Measurements from ENCODE around the gene GSK3B.

The GSK3B gene

GRCh38 chr3:120047686-120048085, 46.6 kb downstream of the GSK3B start:
- H3K27ac ChIP-seq (ENCODE audit: insufficient read depth, low read length, poor library complexity, severe bottlenecking), result no peak overlapping the region
- no peak for DNase-seq
- peaks cover 6% of the 10 kb centered on the region for H3K9me3 ChIP-seq (ENCODE audit: control insufficient read depth, low read length)
- H3K4me1 ChIP-seq (ENCODE audit: control insufficient read depth, insufficient read depth, low read length, poor library complexity, severe bottlenecking), result peaks cover 7% of the 10 kb centered on the region
- H3K4me3 ChIP-seq (ENCODE audit: insufficient read depth, low read depth, low read length, poor library complexity, severe bottlenecking), result no peak overlapping the region
- H3K27me3 ChIP-seq (replicated peaks; ENCODE audit: control insufficient read depth, insufficient read depth, low read length, poor library complexity, severe bottlenecking), result no peaks in the 10 kb centered on the region
- H3K36me3 ChIP-seq (ENCODE audit: control insufficient read depth, insufficient read depth, low read length), result no peaks in the 10 kb centered on the region

GRCh38 chr3:120040813-120041377, 53.4 kb downstream of the GSK3B start:
- H3K4me3 ChIP-seq (ENCODE audit: insufficient read depth, low read depth, low read length, poor library complexity, severe bottlenecking), result no peak overlapping the region
- no peaks in the 10 kb centered on the region for H3K27me3 ChIP-seq (replicated peaks; ENCODE audit: control insufficient read depth, insufficient read depth, low read length, poor library complexity, severe bottlenecking)
- H3K9me3 ChIP-seq (ENCODE audit: control insufficient read depth, low read length), result peaks cover 27% of the 10 kb centered on the region
- DNase-seq, result no peak
- H3K36me3 ChIP-seq (ENCODE audit: control insufficient read depth, insufficient read depth, low read length), result no peaks in the 10 kb centered on the region
- no peak overlapping the region for H3K27ac ChIP-seq (ENCODE audit: insufficient read depth, low read length, poor library complexity, severe bottlenecking)
- H3K4me1 ChIP-seq (ENCODE audit: control insufficient read depth, insufficient read depth, low read length, poor library complexity, severe bottlenecking), result peaks cover 3% of the 10 kb centered on the region

GRCh38 chr3:120039642-120040610, 54.3 kb downstream of the GSK3B start:
- no peak overlapping the region for H3K4me3 ChIP-seq (ENCODE audit: insufficient read depth, low read depth, low read length, poor library complexity, severe bottlenecking)
- peaks cover 27% of the 10 kb centered on the region for H3K9me3 ChIP-seq (ENCODE audit: control insufficient read depth, low read length)
- no peak for DNase-seq
- peaks cover 3% of the 10 kb centered on the region for H3K4me1 ChIP-seq (ENCODE audit: control insufficient read depth, insufficient read depth, low read length, poor library complexity, severe bottlenecking)
- no peaks in the 10 kb centered on the region for H3K27me3 ChIP-seq (replicated peaks; ENCODE audit: control insufficient read depth, insufficient read depth, low read length, poor library complexity, severe bottlenecking)
- H3K36me3 ChIP-seq (ENCODE audit: control insufficient read depth, insufficient read depth, low read length), result no peaks in the 10 kb centered on the region
- H3K27ac ChIP-seq (ENCODE audit: insufficient read depth, low read length, poor library complexity, severe bottlenecking), result no peak overlapping the region

GRCh38 chr3:120033596-120033995, 60.7 kb downstream of the GSK3B start:
- Histone ChIP-seq H3K4me3 (ENCODE audit: insufficient read depth, low read depth, low read length, poor library complexity, severe bottlenecking) (no peak overlapping the region), H3K36me3 (ENCODE audit: control insufficient read depth, insufficient read depth, low read length) (no peaks in the 10 kb centered on the region), H3K9me3 (ENCODE audit: control insufficient read depth, low read length) (peaks cover 3% of the 10 kb centered on the region), H3K27ac (ENCODE audit: insufficient read depth, low read length, poor library complexity, severe bottlenecking) (no peak overlapping the region), H3K4me1 (ENCODE audit: control insufficient read depth, insufficient read depth, low read length, poor library complexity, severe bottlenecking) (peaks cover 3% of the 10 kb centered on the region), H3K27me3 (replicated peaks; ENCODE audit: control insufficient read depth, insufficient read depth, low read length, poor library complexity, severe bottlenecking) (no peaks in the 10 kb centered on the region)
- DNase-seq, result no peak

- DNase-seq, result no peak
- H3K4me1 ChIP-seq (ENCODE audit: control insufficient read depth, insufficient read depth, low read length, poor library complexity, severe bottlenecking), result no peaks in the 10 kb centered on the region
Measured at GRCh38 chr3:120031561-120031960, 62.7 kb downstream of the GSK3B start.

GRCh38 chr3:120029749-120030148, 64.5 kb downstream of the GSK3B start:
- DNase-seq, result no peak
- Histone ChIP-seq H3K4me3 (ENCODE audit: insufficient read depth, low read depth, low read length, poor library complexity, severe bottlenecking) (no peak overlapping the region), H3K27ac (ENCODE audit: insufficient read depth, low read length, poor library complexity, severe bottlenecking) (no peak overlapping the region), H3K27me3 (replicated peaks; ENCODE audit: control insufficient read depth, insufficient read depth, low read length, poor library complexity, severe bottlenecking) (no peaks in the 10 kb centered on the region), H3K9me3 (ENCODE audit: control insufficient read depth, low read length) (peaks cover 3% of the 10 kb centered on the region), H3K4me1 (ENCODE audit: control insufficient read depth, insufficient read depth, low read length, poor library complexity, severe bottlenecking) (no peaks in the 10 kb centered on the region), H3K36me3 (ENCODE audit: control insufficient read depth, insufficient read depth, low read length) (no peaks in the 10 kb centered on the region)

More at GRCh38 chr3:120031561-120031960, 62.7 kb downstream of the GSK3B start:
- Histone ChIP-seq H3K27ac (ENCODE audit: insufficient read depth, low read length, poor library complexity, severe bottlenecking) (no peak overlapping the region), H3K9me3 (ENCODE audit: control insufficient read depth, low read length) (peaks cover 3% of the 10 kb centered on the region), H3K27me3 (replicated peaks; ENCODE audit: control insufficient read depth, insufficient read depth, low read length, poor library complexity, severe bottlenecking) (no peaks in the 10 kb centered on the region), H3K4me3 (ENCODE audit: insufficient read depth, low read depth, low read length, poor library complexity, severe bottlenecking) (no peak overlapping the region), H3K36me3 (ENCODE audit: control insufficient read depth, insufficient read depth, low read length) (no peaks in the 10 kb centered on the region)

- peaks cover 3% of the 10 kb centered on the region for H3K9me3 ChIP-seq (ENCODE audit: control insufficient read depth, low read length)
- no peaks in the 10 kb centered on the region for H3K27me3 ChIP-seq (replicated peaks; ENCODE audit: control insufficient read depth, insufficient read depth, low read length, poor library complexity, severe bottlenecking)
- H3K4me1 ChIP-seq (ENCODE audit: control insufficient read depth, insufficient read depth, low read length, poor library complexity, severe bottlenecking), result no peaks in the 10 kb centered on the region
- no peak for DNase-seq
- no peaks in the 10 kb centered on the region for H3K36me3 ChIP-seq (ENCODE audit: control insufficient read depth, insufficient read depth, low read length)
- no peak overlapping the region for H3K4me3 ChIP-seq (ENCODE audit: insufficient read depth, low read depth, low read length, poor library complexity, severe bottlenecking)
- no peak overlapping the region for H3K27ac ChIP-seq (ENCODE audit: insufficient read depth, low read length, poor library complexity, severe bottlenecking)
Measured at GRCh38 chr3:120028271-120029047, 65.8 kb downstream of the GSK3B start.

GRCh38 chr3:120027226-120027625, 67.0 kb downstream of the GSK3B start:
- Histone ChIP-seq H3K27me3 (replicated peaks; ENCODE audit: control insufficient read depth, insufficient read depth, low read length, poor library complexity, severe bottlenecking) (no peaks in the 10 kb centered on the region), H3K4me3 (ENCODE audit: insufficient read depth, low read depth, low read length, poor library complexity, severe bottlenecking) (no peak overlapping the region), H3K4me1 (ENCODE audit: control insufficient read depth, insufficient read depth, low read length, poor library complexity, severe bottlenecking) (no peaks in the 10 kb centered on the region), H3K27ac (ENCODE audit: insufficient read depth, low read length, poor library complexity, severe bottlenecking) (no peak overlapping the region), H3K36me3 (ENCODE audit: control insufficient read depth, insufficient read depth, low read length) (no peaks in the 10 kb centered on the region), H3K9me3 (ENCODE audit: control insufficient read depth, low read length) (no peaks in the 10 kb centered on the region)
- no peak for DNase-seq

GRCh38 chr3:120025520-120025919, 68.7 kb downstream of the GSK3B start:
- no peak overlapping the region for H3K4me3 ChIP-seq (ENCODE audit: insufficient read depth, low read depth, low read length, poor library complexity, severe bottlenecking)
- H3K27me3 ChIP-seq (replicated peaks; ENCODE audit: control insufficient read depth, insufficient read depth, low read length, poor library complexity, severe bottlenecking), result no peaks in the 10 kb centered on the region
- no peak overlapping the region for H3K27ac ChIP-seq (ENCODE audit: insufficient read depth, low read length, poor library complexity, severe bottlenecking)
- no peak for DNase-seq
- H3K36me3 ChIP-seq (ENCODE audit: control insufficient read depth, insufficient read depth, low read length), result no peaks in the 10 kb centered on the region
- H3K9me3 ChIP-seq (ENCODE audit: control insufficient read depth, low read length), result no peaks in the 10 kb centered on the region
- H3K4me1 ChIP-seq (ENCODE audit: control insufficient read depth, insufficient read depth, low read length, poor library complexity, severe bottlenecking), result no peaks in the 10 kb centered on the region
